LNCAP (cell line): ENCODE results near the gene CUX1.

Source experiments
- TF ChIP-seq, protein P1 (sequence below): fragments of 450-650 bp; IDR thresholded peaks from 2 replicates; pipeline ENCODE4 v1.5.1; 2017; ENCODE audit warnings: mild to moderate bottlenecking

CUX1 gene

DNA sequence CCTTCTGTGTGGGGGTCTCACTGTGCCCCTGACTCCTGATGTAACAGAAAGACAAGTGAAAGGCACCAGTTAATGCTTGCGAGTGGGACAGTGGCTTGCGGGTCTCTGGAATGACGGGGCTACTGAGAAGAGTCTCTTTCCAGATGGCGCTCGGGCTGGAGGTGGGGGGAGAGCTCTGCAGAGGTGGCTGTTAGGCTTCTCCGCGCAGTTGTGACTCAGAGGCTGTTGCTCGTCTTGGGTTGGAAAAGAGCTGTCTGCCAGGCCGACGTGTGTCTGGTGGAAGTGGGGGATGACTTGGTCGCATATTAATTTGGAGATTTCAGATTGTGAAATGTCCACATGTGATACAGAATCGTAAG lies 441.3 kb downstream of the CUX1 start:
- TF ChIP-seq, protein P1, sequence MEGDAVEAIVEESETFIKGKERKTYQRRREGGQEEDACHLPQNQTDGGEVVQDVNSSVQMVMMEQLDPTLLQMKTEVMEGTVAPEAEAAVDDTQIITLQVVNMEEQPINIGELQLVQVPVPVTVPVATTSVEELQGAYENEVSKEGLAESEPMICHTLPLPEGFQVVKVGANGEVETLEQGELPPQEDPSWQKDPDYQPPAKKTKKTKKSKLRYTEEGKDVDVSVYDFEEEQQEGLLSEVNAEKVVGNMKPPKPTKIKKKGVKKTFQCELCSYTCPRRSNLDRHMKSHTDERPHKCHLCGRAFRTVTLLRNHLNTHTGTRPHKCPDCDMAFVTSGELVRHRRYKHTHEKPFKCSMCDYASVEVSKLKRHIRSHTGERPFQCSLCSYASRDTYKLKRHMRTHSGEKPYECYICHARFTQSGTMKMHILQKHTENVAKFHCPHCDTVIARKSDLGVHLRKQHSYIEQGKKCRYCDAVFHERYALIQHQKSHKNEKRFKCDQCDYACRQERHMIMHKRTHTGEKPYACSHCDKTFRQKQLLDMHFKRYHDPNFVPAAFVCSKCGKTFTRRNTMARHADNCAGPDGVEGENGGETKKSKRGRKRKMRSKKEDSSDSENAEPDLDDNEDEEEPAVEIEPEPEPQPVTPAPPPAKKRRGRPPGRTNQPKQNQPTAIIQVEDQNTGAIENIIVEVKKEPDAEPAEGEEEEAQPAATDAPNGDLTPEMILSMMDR = no peak

DNA sequence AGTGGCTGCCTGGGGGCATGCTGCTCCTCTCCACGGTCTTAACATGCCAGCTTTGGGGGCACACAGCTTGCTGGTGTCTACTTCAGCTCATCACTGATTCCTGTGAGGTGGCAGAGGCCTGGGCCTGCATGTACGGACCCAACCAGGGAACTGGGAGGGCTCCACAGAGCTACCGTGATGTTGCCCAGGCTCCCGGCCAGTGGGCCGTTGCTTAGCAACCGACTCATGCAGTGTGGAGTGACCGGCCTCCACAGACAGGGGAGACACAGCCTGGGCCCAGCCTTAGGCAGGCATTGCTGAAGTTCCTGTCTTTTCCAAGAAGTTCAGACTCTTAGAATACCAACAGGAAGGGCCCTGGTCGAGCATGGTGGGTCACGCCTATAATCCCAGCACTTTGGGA lies 443.4 kb downstream of the CUX1 start:
- TF ChIP-seq, protein P1 = no peak

DNA sequence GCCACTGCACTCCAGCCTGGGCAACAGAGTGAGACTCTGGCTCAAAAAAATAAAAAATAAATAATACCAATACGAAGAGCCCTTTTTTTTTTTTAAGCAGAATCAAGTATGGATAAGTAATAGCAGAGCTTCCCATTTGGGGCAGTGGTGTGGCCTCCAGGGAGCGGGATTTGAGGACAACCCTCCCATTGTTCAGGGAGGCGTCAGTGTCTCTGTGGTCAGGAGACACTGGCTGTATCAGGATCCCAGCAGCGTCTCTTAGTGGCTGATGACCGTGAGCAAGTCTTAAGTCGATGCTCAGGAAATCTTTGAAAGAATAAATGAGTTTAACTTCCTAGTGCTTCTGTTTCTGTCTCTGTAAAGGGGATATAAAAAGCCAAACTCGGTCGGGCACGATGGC lies 444.0 kb downstream of the CUX1 start:
- TF ChIP-seq, protein P1 = no peak

DNA sequence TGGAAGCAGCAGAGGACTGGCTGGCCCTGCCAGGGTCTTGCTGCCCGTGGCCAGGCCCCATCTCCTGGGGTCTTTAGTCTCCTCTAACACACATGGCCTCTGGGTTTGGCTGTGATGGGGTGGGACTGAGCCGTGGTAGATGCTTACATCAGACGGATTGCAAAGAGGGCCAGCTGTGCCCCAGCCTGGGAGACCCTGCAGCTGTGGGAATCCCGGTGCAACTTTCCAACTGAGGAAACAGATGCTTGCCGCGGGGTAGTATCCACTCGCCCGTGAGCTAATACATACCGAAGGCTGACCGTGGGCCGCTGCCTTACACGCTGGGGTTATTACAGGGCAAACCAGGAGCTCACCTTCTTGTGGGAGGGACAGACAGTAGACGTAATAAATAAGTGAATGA lies 445.1 kb downstream of the CUX1 start:
- TF ChIP-seq, protein P1 = no peak

DNA sequence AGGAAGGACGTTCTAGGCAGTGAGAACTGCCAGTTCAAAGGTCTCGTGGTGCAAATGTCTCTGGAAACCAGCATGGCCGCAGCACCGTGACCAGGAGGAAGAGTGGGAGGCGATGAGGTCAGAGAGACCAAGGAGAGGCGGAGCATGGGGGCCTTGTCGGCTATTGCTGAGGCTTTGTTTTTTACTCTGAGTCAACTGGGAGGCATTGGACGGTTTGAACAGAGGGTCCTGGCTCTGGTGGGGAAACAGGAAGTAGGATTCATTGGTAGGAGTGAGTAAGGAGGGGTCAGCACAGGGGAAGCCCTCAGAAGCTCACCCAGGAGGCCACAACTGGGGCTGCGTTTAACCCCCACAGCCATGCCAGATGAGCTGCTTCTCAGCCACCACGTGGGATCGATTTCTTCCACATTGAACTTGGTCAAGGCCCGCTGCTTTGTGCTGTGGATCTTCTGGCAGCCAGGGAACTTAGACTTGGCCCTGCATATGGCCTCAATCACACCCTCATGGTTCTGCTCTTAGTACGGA lies 447.0 kb downstream of the CUX1 start:
- TF ChIP-seq, protein P1 = no peak

DNA sequence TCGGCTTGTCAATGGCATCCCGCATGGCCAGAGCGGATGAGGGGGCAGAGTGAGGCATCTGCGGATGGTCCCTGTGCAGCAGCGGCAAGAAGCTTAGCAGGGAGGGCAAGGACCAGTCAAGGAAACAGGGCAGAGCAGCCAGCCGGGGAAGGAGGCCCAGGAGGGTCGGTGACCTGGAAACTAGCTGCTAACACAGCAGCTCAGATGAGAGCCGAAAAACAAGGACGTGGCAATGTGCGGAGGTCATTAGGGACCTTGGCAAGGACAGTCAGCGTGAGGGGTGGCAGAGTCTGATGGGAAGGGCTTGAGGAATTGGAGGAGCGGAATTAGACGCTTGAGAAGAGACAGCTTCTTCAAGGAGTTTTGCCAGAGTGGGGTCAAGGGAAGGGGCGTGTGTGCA lies 449.1 kb downstream of the CUX1 start:
- TF ChIP-seq, protein P1 = no peak

DNA sequence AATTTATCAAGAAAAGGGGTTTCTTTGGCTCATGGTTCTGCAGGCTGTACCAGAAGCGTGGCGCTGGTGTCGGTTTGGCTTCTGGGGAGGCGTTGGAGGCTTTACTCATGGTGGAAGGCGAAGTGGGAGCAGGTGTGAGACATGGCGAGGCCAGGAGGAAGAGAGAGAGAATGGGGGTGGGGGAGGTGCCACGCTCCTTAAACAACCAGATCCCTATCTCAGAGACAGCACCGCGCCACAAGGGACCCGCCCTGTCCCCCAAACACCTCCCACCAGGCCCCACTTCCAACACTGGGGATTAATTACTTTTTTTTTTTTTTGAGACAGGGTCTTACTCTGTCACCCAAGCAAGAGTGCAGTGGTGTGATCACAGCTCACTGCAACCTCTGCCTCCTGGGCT lies 451.2 kb downstream of the CUX1 start:
- TF ChIP-seq, protein P1 = no peak

DNA sequence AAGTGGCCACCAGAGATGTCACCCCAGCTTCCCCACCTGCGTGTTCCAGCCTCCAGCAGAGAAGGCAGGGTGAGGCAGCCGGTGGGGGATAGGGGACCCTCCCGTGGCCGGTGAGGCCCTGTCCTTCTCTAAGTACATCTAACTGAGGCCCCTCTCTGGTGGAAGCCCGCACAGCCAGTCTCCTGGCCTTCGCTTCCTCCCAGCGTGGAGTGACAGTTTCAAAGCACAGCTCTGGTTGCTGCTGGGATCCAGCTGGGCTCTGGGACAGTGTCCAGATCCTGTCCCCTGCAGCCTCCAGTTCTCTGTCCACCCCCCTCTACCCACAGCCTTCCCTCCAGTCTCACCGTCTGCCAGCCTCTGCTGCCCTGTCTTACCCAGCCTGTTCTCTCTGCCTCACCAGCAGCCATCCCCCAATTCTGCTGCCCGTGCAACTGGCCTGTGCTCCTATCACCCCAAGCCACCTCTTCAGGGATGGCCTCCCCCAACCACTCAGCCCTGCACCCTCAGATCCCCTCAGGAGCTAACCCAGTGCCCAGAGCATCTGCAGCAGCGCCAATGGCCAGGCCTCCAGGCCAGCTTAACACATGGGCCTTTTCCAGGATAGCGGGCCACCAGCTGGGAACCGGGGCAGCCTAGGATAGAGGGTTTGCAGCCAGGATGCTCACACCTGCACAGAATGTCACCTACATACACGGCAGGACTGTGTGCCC lies 452.9 kb downstream of the CUX1 start:
- TF ChIP-seq, protein P1 = no peak
